K562 (cell line): ENCODE measurements around the gene RNF39. TPM values are rescaled to one million over a fixed set of nuclear protein-coding genes. Genes with fewer than 3 reads are reported as not detected.
A peak's percentile ranks its signal among the peaks of the same experiment; 100 is the strongest.

Source experiments
- CTBP1 ChIP-seq: fragments of 450-650 bp; IDR thresholded peaks from 2 replicates; pipeline ENCODE4 v1.6.1; 2016; ENCODE audit warnings: borderline replicate concordance
- HDAC2 ChIP-seq: fragments of 450-650 bp; IDR thresholded peaks from 2 replicates; pipeline ENCODE4 v1.6.1; 2016; ENCODE audit warnings: mild to moderate bottlenecking
- HNRNPL ChIP-seq: fragments of 200-400 bp; formaldehyde crosslinking; IDR thresholded peaks from 2 replicates; pipeline ENCODE4 v1.6.1; 2017; ENCODE audit warnings: low read depth, mild to moderate bottlenecking, low read length
- JUND ChIP-seq, 2 experiments: IDR thresholded peaks; 2 replicates in 1 of 2; 3 replicates in 1 of 2; pipeline ENCODE4 v1.6.1; 2011; ENCODE audit warnings: borderline replicate concordance in 2 of 2, low read depth in 2 of 2, low read length in 2 of 2, improper control_type of control experiment in 1 of 2, missing biosample characterization in 1 of 2, missing genetic modification characterization in 1 of 2, missing genetic modification reagents in 1 of 2
- KDM5B ChIP-seq: fragments of 200-600 bp; sonication (generic); IDR thresholded peaks from 2 replicates; pipeline ENCODE4 v1.6.1; 2012; ENCODE audit warnings: low read depth, mild to moderate bottlenecking, moderate library complexity, low read length, control low read depth, inconsistent platforms; ENCODE audit not compliant: insufficient replicate concordance
- L3MBTL2 ChIP-seq: fragments of 450-650 bp; IDR thresholded peaks from 2 replicates; pipeline ENCODE4 v1.6.1; 2016; ENCODE audit warnings: mild to moderate bottlenecking, moderate library complexity
- NBN ChIP-seq: fragments of 450-650 bp; IDR thresholded peaks from 2 replicates; pipeline ENCODE4 v1.6.1; 2016; ENCODE audit warnings: low read depth, mild to moderate bottlenecking
- NFRKB ChIP-seq: fragments of 450-650 bp; IDR thresholded peaks from 2 replicates; pipeline ENCODE4 v1.6.1; 2016; ENCODE audit warnings: low read depth
- POLR3A ChIP-seq: IDR thresholded peaks from 2 replicates; pipeline ENCODE4 v1.6.1; 2011; ENCODE audit warnings: borderline replicate concordance, mild to moderate bottlenecking, moderate library complexity; ENCODE audit not compliant: insufficient read length, insufficient read depth; ENCODE audit errors: extremely low read depth
- ZNF253 ChIP-seq: fragments of 250-450 bp; sonication (Bioruptor Pico); conservative IDR thresholded peaks from 2 replicates; pipeline ENCODE4 v1.6.1; 2021; ENCODE audit warnings: mild to moderate bottlenecking
- polyA plus RNA-seq, 8 experiments: library from polyadenylated mRNA; depleted of rRNA in 4 of 8; stranded (reverse) in 5 of 8; unstranded in 3 of 8; fragments of >200 nt; fragmentation: Nextera tagmentation in 2 of 8; fragmentation: Illumina TruSeq in 1 of 8; extraction: Ambion mirVana in 2 of 8; extraction: Trizol in 1 of 8; gene quantifications; 2 replicates each; pipeline versions ENCODE4 v1.2.1 to v1.2.3, GENCODE V29; 2011 to 2014; ENCODE audit warnings: inconsistent platforms in 1 of 8, missing spikeins in 1 of 8
- total RNA-seq, 7 experiments: library from RNA; depleted of rRNA in 6 of 7; stranded (reverse); fragments of >200 nt in 6 of 7; fragmentation: Illumina TruSeq in 2 of 7; extraction: Trizol in 2 of 7; gene quantifications; 2 replicates each; pipeline versions ENCODE4 v1.2.1 to v1.2.3, GENCODE V29; 2011 to 2021; ENCODE audit warnings: low replicate concordance in 1 of 7
- TF ChIP-seq, protein P1 (sequence below): fragments of 200-800 bp; sonication (Bioruptor generic); IDR thresholded peaks from 2 replicates; pipeline ENCODE4 v1.6.1; 2017; ENCODE audit warnings: missing genetic modification characterization, missing compliant biosample characterization
- TF ChIP-seq, protein P2 (sequence below): sonication (generic); formaldehyde crosslinking; IDR thresholded peaks from 2 replicates; pipeline ENCODE4 v1.8.1; 2023; ENCODE audit warnings: mild to moderate bottlenecking, missing genetic modification reagents
- TF ChIP-seq, protein P3 (sequence below): sonication (generic); formaldehyde crosslinking; IDR thresholded peaks from 2 replicates; pipeline ENCODE4 v1.9.0; 2022; ENCODE audit warnings: mild to moderate bottlenecking, missing genetic modification reagents
- TF ChIP-seq, protein P4 (sequence below): sonication (generic); formaldehyde crosslinking; IDR thresholded peaks from 2 replicates; pipeline ENCODE4 v1.8.0; 2022; ENCODE audit warnings: missing genetic modification reagents, mild to moderate bottlenecking, moderate library complexity, borderline replicate concordance
- TF ChIP-seq, protein P5 (sequence below): fragments of 250-450 bp; sonication (Bioruptor Pico); IDR thresholded peaks from 2 replicates; pipeline ENCODE4 v1.8.0; 2021; ENCODE audit warnings: borderline replicate concordance, mild to moderate bottlenecking, moderate library complexity; ENCODE audit not compliant: poor library complexity, severe bottlenecking
- TF ChIP-seq, protein P6 (sequence below): fragments of 250-450 bp; sonication (Bioruptor Pico); IDR thresholded peaks from 2 replicates; pipeline ENCODE4 v1.5.0; 2021; ENCODE audit warnings: mild to moderate bottlenecking, moderate library complexity

The RNF39 gene
- total and polyA plus RNA-seq, 9 of the 15 experiments (the other 6 are each of a cell fraction or from before 2014, with no cell fraction given) = not detected

DNA sequence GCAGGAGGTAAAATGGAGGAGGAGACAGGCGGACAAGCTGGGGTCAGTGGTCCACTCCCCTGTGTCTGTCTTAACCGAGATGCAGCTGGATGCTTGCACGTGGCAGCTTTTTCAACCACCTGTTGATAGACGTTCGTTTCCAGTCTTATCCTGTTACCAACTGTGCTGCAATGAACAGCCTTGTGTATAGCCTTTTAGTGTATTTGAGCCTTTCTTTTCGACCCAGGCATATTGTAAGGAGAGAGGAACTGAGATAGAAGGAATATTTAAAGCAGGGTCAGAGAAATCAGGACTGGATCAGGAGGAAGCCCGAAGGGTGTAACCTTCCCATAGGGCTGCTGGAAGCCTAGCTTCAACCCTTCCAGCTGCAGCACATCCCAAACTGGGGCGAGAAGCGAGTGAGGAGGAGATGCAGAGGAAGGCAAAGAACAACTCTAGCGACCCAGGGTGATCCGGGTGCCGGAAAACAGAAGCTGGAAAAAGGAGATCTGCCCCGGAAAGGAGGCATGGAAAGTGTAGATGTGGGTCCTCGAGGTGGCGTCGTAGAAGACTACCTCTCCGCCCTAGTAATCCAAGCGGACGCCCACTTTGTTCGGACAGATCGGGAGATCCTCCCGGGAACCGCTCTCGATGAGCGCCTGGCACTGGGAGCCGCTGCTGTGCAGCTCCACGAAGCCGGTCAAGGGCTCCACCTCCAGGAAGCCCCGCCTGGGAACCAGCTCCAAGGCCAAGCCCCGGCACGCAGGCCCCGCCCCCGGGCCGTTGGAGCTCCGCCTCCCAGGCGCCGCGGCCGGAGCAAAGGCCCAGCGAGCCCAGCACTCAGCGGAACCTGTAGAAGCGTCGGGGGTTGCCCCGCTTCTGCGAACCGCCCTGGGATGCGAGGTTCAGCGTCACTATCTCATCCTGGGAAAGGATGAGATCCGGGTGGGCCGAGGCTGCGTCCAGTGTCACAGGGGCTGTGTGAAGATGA lies 26.2 kb upstream of the RNF39 start (continued):
- TF ChIP-seq, protein P1, sequence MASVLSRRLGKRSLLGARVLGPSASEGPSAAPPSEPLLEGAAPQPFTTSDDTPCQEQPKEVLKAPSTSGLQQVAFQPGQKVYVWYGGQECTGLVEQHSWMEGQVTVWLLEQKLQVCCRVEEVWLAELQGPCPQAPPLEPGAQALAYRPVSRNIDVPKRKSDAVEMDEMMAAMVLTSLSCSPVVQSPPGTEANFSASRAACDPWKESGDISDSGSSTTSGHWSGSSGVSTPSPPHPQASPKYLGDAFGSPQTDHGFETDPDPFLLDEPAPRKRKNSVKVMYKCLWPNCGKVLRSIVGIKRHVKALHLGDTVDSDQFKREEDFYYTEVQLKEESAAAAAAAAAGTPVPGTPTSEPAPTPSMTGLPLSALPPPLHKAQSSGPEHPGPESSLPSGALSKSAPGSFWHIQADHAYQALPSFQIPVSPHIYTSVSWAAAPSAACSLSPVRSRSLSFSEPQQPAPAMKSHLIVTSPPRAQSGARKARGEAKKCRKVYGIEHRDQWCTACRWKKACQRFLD = 0 out of 2 replicates have a peak, but pooled peaks have one; percentile 17
- TF ChIP-seq JUND (IDR thresholded peaks at IDR 0.05; ENCODE audit: borderline replicate concordance, low read depth, low read length) (0 out of 2 replicates have a peak, but pooled peaks have one; percentile 23), JUND (tag; IDR thresholded peaks at IDR 0.05; ENCODE audit: borderline replicate concordance, low read depth, low read length) (no peak), ZNF253 (CRISPR knock-in tag) (no peak), NFRKB (no peak), NBN (no peak), KDM5B (peak; percentile 18), HDAC2 (0 out of 2 replicates have a peak, but pooled peaks have one; percentile 30), CTBP1 (0 out of 2 replicates have a peak, but pooled peaks have one; percentile 17), HNRNPL (no peak), L3MBTL2 (peak; percentile 78), POLR3A (no peak)
- TF ChIP-seq, protein P2, sequence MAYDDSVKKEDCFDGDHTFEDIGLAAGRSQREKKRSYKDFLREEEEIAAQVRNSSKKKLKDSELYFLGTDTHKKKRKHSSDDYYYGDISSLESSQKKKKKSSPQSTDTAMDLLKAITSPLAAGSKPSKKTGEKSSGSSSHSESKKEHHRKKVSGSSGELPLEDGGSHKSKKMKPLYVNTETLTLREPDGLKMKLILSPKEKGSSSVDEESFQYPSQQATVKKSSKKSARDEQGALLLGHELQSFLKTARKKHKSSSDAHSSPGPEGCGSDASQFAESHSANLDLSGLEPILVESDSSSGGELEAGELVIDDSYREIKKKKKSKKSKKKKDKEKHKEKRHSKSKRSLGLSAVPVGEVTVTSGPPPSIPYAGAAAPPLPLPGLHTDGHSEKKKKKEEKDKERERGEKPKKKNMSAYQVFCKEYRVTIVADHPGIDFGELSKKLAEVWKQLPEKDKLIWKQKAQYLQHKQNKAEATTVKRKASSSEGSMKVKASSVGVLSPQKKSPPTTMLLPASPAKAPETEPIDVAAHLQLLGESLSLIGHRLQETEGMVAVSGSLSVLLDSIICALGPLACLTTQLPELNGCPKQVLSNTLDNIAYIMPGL = 0 out of 2 replicates have a peak, but pooled peaks have one; percentile 43
- TF ChIP-seq, protein P3, sequence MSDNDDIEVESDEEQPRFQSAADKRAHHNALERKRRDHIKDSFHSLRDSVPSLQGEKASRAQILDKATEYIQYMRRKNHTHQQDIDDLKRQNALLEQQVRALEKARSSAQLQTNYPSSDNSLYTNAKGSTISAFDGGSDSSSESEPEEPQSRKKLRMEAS = peak; percentile 2; the same call in 1 of the 2 replicates
- TF ChIP-seq, protein P4, sequence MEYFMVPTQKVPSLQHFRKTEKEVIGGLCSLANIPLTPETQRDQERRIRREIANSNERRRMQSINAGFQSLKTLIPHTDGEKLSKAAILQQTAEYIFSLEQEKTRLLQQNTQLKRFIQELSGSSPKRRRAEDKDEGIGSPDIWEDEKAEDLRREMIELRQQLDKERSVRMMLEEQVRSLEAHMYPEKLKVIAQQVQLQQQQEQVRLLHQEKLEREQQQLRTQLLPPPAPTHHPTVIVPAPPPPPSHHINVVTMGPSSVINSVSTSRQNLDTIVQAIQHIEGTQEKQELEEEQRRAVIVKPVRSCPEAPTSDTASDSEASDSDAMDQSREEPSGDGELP (CRISPR knock-in tag) = peak; percentile 62; the same call in 1 of the 2 replicates
- TF ChIP-seq, protein P5, sequence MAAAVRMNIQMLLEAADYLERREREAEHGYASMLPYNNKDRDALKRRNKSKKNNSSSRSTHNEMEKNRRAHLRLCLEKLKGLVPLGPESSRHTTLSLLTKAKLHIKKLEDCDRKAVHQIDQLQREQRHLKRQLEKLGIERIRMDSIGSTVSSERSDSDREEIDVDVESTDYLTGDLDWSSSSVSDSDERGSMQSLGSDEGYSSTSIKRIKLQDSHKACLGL (CRISPR knock-in tag) = no peak
- TF ChIP-seq, protein P6, sequence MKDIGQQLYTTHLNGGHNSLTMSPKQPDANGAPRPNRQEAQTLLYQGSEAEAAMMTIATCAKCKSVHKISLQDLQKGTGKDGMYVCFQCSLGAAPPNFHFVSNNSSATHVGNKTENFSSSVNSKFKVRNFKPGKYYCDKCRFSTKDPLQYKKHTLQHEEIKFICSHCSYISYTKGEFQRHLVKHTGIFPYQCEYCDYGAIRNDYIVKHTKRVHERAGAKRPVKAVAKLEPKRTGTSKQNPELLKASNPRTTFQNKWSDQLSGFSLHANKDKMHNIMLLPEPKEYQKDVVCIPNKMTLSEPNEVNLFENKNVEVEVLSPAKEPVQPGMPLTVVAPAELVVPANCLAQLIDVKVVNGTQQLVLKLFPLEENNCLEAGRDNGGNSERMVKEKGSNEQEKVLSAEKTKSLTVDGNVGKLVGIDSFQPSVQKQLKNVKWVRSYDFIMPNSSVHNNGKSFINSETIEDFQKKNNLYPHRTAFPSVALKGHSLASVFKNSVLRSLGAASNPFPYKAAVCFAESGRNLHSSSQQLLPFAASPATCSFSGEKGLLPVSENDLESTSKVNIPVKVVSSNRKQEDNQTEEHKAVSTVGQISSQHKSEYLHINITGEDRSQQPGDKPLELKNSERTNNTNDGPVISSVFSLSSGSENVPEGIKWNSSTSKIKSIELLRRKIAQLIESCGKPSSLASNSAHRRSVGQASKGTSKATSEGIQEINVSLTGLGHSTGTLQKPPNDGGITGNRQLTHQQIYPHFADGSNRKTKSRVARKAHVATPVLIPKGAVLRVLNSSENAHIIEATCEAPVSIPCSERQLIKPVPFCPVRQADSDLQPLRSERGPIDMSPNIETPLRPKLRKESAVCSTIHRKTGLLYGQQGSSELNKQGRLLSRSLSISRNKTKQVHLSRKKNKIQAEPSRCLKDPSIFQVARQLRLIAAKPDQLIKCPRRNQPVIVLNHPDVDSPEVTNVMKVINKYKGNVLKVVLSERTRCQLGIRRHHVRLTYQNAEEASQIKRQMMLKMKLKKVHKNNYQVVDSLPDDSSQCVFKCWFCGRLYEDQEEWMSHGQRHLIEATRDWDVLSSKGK (CRISPR knock-in tag) = no peak
